ENCODE measurements around the gene CA11.
A peak's percentile ranks its signal among the peaks of the same experiment; 100 is the strongest.
"Not testable (repeated sequence)": the region's sequence is repeated elsewhere in the genome, so short reads cannot be mapped to it uniquely, and the experiment has no call there.

The CA11 gene

DNA sequence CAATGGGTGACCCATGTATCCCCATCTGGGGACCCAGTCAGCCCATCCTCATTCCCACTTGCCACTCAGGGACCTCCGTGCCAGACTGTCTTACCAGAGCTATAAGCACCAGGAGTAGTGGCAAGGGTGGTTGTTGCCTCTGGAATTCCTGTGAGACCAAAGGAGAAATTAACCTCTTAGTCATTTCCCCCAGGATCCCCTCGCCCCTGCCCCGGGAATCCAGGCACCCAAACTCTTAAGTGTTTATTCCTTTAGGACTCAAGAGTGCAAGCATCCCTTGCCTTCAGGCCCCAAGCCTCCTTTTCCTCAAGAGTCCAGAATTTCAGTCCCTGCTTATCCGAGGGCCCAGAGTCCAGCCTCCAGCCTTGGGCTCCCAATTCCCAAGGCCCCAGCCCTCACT lies 17.7 kb upstream of the CA11 start:
- DNase-seq (ENCODE audit: low spot score): no peak
- Histone ChIP-seq H3K4me3 (ENCODE audit: severe bottlenecking) (no peak overlapping the region), H3K36me3 (ENCODE audit: low read depth) (no peaks in the 10 kb centered on the region), H3K27ac (ENCODE audit: poor library complexity, severe bottlenecking) (no peak overlapping the region), H3K9me3 (ENCODE audit: severe bottlenecking) (no peaks in the 10 kb centered on the region), H3K4me1 (ENCODE audit: insufficient read depth, poor library complexity, severe bottlenecking) (peaks cover 3% of the 10 kb centered on the region), H3K27me3 (ENCODE audit: insufficient read depth, poor library complexity, severe bottlenecking) (no peaks in the 10 kb centered on the region)
- no peak for ATAC-seq (ENCODE audit: low read depth)
- TF ChIP-seq, protein P1, sequence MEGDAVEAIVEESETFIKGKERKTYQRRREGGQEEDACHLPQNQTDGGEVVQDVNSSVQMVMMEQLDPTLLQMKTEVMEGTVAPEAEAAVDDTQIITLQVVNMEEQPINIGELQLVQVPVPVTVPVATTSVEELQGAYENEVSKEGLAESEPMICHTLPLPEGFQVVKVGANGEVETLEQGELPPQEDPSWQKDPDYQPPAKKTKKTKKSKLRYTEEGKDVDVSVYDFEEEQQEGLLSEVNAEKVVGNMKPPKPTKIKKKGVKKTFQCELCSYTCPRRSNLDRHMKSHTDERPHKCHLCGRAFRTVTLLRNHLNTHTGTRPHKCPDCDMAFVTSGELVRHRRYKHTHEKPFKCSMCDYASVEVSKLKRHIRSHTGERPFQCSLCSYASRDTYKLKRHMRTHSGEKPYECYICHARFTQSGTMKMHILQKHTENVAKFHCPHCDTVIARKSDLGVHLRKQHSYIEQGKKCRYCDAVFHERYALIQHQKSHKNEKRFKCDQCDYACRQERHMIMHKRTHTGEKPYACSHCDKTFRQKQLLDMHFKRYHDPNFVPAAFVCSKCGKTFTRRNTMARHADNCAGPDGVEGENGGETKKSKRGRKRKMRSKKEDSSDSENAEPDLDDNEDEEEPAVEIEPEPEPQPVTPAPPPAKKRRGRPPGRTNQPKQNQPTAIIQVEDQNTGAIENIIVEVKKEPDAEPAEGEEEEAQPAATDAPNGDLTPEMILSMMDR (IDR thresholded peaks at IDR 0.05; ENCODE audit: poor library complexity, severe bottlenecking): no peak

DNA sequence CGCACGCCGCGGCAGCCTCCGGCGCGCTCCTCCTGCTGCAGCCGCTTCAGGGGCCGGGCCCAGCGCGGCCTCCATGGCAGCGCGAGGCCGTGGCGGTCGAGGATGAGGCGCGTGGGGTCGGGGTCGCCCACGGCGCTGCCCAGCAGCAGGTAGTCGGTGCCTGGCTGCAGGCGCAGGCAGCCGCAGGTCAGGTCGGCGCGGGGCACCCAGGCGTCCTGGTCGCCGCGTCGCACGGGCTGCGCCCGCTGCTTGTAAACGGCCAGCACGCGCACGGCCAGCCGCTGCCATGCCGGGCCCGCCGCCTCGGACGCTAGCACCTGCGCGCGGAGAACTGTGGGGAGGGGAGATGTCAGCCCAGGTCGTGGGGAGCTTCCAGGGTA lies 15.7 kb upstream of the CA11 start:
- DNase-seq (ENCODE audit: low spot score) (no peak), ATAC-seq (ENCODE audit: low read depth) (no peak)
- Histone ChIP-seq H3K36me3 (ENCODE audit: low read depth) (no peaks in the 10 kb centered on the region), H3K4me1 (ENCODE audit: insufficient read depth, poor library complexity, severe bottlenecking) (peaks cover 10% of the 10 kb centered on the region), H3K27ac (ENCODE audit: poor library complexity, severe bottlenecking) (no peak overlapping the region), H3K4me3 (ENCODE audit: severe bottlenecking) (no peak overlapping the region), H3K9me3 (ENCODE audit: severe bottlenecking) (no peaks in the 10 kb centered on the region), H3K27me3 (ENCODE audit: insufficient read depth, poor library complexity, severe bottlenecking) (no peaks in the 10 kb centered on the region)
- TF ChIP-seq, protein P1 (IDR thresholded peaks at IDR 0.05; ENCODE audit: poor library complexity, severe bottlenecking): no peak

DNA sequence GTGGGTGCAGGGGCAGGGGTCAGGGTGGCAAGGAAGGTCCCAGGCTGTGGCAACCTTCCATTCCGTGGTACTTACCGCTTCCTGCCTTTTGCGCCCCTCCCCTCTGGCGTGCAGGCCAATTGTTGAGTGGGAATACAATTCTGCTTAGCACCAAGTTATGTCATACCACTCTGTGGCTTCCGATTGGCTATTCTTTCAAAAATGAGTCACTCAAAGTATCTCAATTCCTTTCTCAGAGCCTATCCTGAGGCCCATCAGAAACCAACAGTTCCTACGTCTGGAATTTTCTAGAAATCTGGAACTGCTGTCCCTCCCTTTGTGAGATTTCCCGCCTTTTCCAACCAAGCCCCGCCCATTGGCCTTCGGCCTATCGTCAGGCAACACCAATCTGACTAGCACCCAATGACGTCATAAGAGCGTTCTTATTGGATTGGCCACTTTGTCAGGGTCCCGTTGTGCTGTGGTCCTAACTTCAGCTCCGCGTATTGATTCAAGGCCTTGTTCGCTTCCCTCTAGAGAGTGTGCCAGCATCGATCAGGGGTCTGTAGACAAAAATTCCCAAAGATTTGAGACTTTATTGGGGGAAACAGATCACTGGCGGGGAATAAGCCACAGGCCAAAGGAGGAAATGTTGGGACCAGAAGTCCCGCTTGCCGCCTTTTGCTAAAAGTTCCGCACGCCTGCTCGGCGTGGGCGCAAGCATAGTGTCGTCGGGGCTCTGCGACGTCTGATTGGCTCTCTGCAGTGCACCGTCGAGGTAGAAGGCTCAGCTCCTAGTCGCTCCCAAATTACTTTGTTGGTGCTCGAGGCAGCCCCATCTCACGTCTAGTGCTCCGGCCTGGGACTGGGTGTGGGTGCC lies 15.1 kb upstream of the CA11 start:
- TF ChIP-seq, protein P1 (IDR thresholded peaks at IDR 0.05; ENCODE audit: poor library complexity, severe bottlenecking): no peak
- DNase-seq (ENCODE audit: low spot score): peak; percentile 91
- ATAC-seq (ENCODE audit: low read depth): peak; percentile 88
- Histone ChIP-seq H3K4me3 (ENCODE audit: severe bottlenecking) (no peak overlapping the region), H3K36me3 (ENCODE audit: low read depth) (no peaks in the 10 kb centered on the region), H3K9me3 (ENCODE audit: severe bottlenecking) (no peaks in the 10 kb centered on the region), H3K27ac (ENCODE audit: poor library complexity, severe bottlenecking) (peak overlapping the region; percentile 46), H3K27me3 (ENCODE audit: insufficient read depth, poor library complexity, severe bottlenecking) (no peaks in the 10 kb centered on the region), H3K4me1 (ENCODE audit: insufficient read depth, poor library complexity, severe bottlenecking) (peaks cover 10% of the 10 kb centered on the region)

DNA sequence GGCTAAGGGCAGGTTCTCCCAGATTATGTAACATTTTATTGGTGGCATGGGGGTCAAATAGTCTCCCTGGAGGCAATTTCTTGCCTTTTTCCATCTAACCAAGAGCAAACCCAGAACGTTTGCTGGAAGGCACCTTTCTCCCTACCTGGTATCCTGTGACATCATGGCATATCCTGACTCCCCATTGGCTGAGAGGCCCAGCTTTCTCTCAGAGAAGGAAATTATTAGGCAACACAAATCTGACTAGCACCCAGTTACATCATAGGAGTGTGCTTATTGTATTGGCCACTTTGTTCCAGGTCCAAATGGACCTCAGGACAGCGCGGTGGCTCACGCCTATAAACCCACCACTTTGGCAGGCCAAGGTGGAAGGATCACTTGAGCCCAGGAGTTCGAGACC lies 13.8 kb upstream of the CA11 start:
- ATAC-seq (ENCODE audit: low read depth): peak; percentile 28; the same call in 1 of the 3 replicates
- H3K27me3 ChIP-seq (ENCODE audit: insufficient read depth, poor library complexity, severe bottlenecking): no peaks in the 10 kb centered on the region
- TF ChIP-seq, protein P1 (IDR thresholded peaks at IDR 0.05; ENCODE audit: poor library complexity, severe bottlenecking): no peak
- H3K36me3 ChIP-seq (ENCODE audit: low read depth): no peaks in the 10 kb centered on the region
- H3K27ac ChIP-seq (ENCODE audit: poor library complexity, severe bottlenecking): no peak overlapping the region
- H3K4me1 ChIP-seq (ENCODE audit: insufficient read depth, poor library complexity, severe bottlenecking): peaks cover 10% of the 10 kb centered on the region
- DNase-seq (ENCODE audit: low spot score): no peak
- H3K9me3 ChIP-seq (ENCODE audit: severe bottlenecking): no peaks in the 10 kb centered on the region
- H3K4me3 ChIP-seq (ENCODE audit: severe bottlenecking): no peak overlapping the region

DNA sequence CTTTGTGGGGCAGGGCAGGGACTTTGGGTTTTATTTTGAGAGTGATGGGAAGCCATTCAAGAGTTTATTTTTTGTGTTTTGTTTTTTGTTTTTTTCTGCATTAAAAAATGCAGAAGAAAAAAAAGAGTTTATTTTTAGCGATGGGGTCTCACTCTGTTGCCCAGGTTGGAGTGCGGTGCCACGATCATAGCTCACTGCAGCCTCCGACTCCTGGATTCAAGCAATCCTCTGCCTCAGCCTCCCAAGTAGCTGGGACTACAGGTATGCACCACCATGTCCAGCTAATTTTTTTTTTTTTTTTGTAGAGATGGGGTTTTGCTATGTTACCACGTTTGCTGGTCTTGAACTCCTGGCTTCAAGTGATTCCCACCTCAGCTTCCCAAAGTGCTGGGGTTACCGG lies 12.5 kb upstream of the CA11 start:
- Histone ChIP-seq H3K36me3 (ENCODE audit: low read depth) (no peaks in the 10 kb centered on the region), H3K27ac (ENCODE audit: poor library complexity, severe bottlenecking) (no peak overlapping the region), H3K4me1 (ENCODE audit: insufficient read depth, poor library complexity, severe bottlenecking) (peaks cover 10% of the 10 kb centered on the region), H3K4me3 (ENCODE audit: severe bottlenecking) (no peak overlapping the region), H3K9me3 (ENCODE audit: severe bottlenecking) (no peaks in the 10 kb centered on the region), H3K27me3 (ENCODE audit: insufficient read depth, poor library complexity, severe bottlenecking) (no peaks in the 10 kb centered on the region)
- ATAC-seq (ENCODE audit: low read depth): no peak
- TF ChIP-seq, protein P1 (IDR thresholded peaks at IDR 0.05; ENCODE audit: poor library complexity, severe bottlenecking): no peak
- no peak for DNase-seq (ENCODE audit: low spot score)

DNA sequence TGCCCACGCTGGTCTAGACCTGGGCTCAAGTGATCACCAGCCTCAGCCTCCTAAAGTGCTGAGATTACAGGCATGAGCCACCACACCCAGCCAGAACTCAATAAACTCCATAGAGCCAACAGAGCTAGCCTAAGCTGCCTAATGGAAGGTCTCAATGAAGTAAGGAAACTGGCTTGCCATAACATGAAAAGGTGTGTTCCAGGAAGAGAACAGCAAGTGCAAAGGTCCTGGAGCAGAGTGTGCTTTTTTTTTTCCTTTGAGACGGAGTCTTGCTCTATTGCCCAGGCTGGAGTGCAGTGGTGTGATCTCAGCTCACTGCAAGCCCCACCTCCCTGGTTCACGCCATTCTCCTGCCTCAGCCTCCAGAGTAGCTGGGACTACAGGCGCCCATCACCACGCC lies 11.8 kb upstream of the CA11 start:
- H3K27me3 ChIP-seq (ENCODE audit: insufficient read depth, poor library complexity, severe bottlenecking); DNase-seq (ENCODE audit: low spot score); H3K36me3 ChIP-seq (ENCODE audit: low read depth); H3K4me3 ChIP-seq (ENCODE audit: severe bottlenecking); ATAC-seq (ENCODE audit: low read depth); H3K9me3 ChIP-seq (ENCODE audit: severe bottlenecking); H3K27ac ChIP-seq (ENCODE audit: poor library complexity, severe bottlenecking): not testable (repeated sequence)
- H3K4me1 ChIP-seq (ENCODE audit: insufficient read depth, poor library complexity, severe bottlenecking): peaks cover 10% of the 10 kb centered on the region
